Loucy (cell line): ENCODE data around the gene CAPN9.

Source experiments
- CTCF ChIP-seq: fragments of 200-600 bp; sonication (generic); conservative IDR thresholded peaks from 2 replicates; pipeline ENCODE4 v1.5.1; 2014; ENCODE audit warnings: mild to moderate bottlenecking, antibody characterized with exemption, low read length
- EZH2phosphoT487 ChIP-seq: fragments of 200-600 bp; IDR thresholded peaks from 2 replicates; pipeline ENCODE4 v1.6.1; 2018; ENCODE audit warnings: antibody characterized with exemption, mild to moderate bottlenecking, moderate library complexity, borderline replicate concordance

- TF ChIP-seq CTCF (no peak), EZH2phosphoT487 (no peak)
Measured at GRCh38 chr1:230831771-230832170, 84.6 kb downstream of the CAPN9 start.
